ENCODE measurements around the gene HAUS1.

DNA sequence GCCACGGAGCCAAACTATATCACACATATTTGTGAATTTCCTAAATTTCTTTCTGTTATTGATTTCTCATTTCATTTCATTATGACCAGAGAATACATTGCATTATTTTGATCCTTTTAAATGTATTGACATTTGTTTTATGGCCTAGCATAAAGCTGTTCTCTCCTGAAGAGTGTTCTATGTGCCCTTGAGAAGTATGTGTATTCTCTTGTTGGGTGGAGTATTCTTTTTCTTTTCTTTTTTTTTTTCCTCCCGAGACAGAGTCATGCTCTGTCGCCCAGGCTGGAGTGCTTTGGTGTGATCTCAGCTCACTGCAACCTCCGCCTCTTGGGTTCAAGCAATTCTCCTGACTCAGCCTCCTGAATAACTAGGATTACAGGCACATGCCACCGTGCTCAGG lies 5.2 kb downstream of the HAUS1 start:
- TF ChIP-seq, protein P1, sequence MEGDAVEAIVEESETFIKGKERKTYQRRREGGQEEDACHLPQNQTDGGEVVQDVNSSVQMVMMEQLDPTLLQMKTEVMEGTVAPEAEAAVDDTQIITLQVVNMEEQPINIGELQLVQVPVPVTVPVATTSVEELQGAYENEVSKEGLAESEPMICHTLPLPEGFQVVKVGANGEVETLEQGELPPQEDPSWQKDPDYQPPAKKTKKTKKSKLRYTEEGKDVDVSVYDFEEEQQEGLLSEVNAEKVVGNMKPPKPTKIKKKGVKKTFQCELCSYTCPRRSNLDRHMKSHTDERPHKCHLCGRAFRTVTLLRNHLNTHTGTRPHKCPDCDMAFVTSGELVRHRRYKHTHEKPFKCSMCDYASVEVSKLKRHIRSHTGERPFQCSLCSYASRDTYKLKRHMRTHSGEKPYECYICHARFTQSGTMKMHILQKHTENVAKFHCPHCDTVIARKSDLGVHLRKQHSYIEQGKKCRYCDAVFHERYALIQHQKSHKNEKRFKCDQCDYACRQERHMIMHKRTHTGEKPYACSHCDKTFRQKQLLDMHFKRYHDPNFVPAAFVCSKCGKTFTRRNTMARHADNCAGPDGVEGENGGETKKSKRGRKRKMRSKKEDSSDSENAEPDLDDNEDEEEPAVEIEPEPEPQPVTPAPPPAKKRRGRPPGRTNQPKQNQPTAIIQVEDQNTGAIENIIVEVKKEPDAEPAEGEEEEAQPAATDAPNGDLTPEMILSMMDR (IDR thresholded peaks at IDR 0.05; ENCODE audit: low read depth, low read length, missing input control), result no peak
- no peak for TF ChIP-seq SP1 (IDR thresholded peaks at IDR 0.05)
